BE2C (cell line): ENCODE data around the gene CHSY3.

Experiments
- DNase-seq: peaks from one replicate; pipeline ENCODE4 v3.0.0-alpha.2; 2020
- H3K27me3 ChIP-seq: fragments of 250-450 bp; sonication (Bioruptor Pico); 2 replicates; pipeline ENCODE4 v1.5.1; 2020; ENCODE audit warnings: mild to moderate bottlenecking
- H3K36me3 ChIP-seq: fragments of 250-450 bp; sonication (Bioruptor Pico); 2 replicates; pipeline ENCODE4 v1.5.1; 2020; ENCODE audit warnings: mild to moderate bottlenecking
- H3K4me1 ChIP-seq: fragments of 250-450 bp; sonication (Bioruptor Pico); 2 replicates; pipeline ENCODE4 v1.5.1; 2020
- H3K4me3 ChIP-seq: 2 replicates; pipeline ENCODE4 v1.5.1; 2011; ENCODE audit warnings: low read depth, low read length
- H3K9me3 ChIP-seq: fragments of 250-450 bp; sonication (Bioruptor Pico); 2 replicates; pipeline ENCODE4 v1.5.1; 2020
- TF ChIP-seq, protein P1 (sequence below): IDR thresholded peaks from 2 replicates; pipeline ENCODE4 v1.5.1; 2012; ENCODE audit warnings: mild to moderate bottlenecking, low read depth, low read length

The CHSY3 gene

DNA sequence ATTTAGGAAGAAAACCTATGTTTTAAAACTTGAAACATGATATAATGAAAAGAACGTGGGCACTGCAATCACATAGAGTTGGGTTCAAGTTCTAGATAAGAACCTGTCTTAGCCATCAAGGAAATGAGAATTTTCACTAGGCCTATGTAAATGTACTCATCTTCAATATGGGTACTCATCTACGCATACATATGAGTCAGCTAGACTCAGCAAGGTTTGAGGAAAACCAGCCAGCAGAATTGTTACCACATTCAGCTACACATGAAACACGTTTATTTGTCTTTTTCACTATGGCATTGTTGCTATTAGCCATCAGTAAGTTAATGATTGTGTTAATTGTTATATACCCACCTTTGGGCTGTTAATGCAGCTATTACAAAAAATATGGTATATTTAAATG, 146.3 kb downstream of the CHSY3 start:
- Histone ChIP-seq H3K4me1 (no peaks in the 10 kb centered on the region), H3K27me3 (no peaks in the 10 kb centered on the region), H3K9me3 (no peaks in the 10 kb centered on the region), H3K4me3 (no peak overlapping the region), H3K36me3 (no peaks in the 10 kb centered on the region)
- TF ChIP-seq, protein P1, sequence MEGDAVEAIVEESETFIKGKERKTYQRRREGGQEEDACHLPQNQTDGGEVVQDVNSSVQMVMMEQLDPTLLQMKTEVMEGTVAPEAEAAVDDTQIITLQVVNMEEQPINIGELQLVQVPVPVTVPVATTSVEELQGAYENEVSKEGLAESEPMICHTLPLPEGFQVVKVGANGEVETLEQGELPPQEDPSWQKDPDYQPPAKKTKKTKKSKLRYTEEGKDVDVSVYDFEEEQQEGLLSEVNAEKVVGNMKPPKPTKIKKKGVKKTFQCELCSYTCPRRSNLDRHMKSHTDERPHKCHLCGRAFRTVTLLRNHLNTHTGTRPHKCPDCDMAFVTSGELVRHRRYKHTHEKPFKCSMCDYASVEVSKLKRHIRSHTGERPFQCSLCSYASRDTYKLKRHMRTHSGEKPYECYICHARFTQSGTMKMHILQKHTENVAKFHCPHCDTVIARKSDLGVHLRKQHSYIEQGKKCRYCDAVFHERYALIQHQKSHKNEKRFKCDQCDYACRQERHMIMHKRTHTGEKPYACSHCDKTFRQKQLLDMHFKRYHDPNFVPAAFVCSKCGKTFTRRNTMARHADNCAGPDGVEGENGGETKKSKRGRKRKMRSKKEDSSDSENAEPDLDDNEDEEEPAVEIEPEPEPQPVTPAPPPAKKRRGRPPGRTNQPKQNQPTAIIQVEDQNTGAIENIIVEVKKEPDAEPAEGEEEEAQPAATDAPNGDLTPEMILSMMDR = no peak
- no peak for DNase-seq

DNA sequence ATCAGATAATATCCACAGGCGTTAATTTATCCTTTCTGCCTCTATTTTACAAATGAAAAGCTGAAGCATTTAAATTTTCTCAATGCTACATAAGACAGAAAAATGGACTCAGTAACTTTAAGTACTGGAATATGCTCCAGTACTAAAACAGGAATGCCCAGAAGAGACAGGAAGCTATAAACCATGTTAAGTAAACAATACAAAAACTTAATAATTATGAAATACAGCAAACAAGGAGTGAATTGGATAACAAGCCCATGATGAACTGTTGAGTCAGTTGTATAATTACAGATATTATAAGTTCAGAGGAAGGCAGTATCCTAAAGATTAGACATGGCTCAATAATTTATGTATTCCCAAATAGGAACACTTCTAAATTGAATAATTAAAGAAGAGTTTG, 148.5 kb downstream of the CHSY3 start:
- TF ChIP-seq, protein P1 = no peak
- no peak for DNase-seq
- Histone ChIP-seq H3K4me1 (no peaks in the 10 kb centered on the region), H3K4me3 (no peak overlapping the region), H3K9me3 (no peaks in the 10 kb centered on the region), H3K27me3 (no peaks in the 10 kb centered on the region), H3K36me3 (no peaks in the 10 kb centered on the region)

DNA sequence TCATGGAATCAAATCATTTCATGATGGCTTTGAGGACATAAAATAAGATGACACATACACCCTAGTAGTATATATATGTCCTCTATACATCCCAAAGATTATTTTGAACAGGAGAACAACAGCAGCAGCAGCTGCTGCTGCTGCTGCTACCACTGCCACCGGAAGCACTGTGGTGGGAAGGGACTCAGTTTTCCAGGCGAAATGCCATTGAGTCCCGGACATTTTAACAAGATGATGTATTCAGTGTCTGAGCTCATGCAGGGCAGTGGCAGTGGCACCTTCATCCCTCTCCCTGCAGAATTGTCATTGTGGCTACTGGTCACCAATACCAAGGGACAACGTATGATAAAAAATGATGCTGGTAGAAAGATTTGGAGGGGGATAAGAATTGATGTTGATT, 151.3 kb downstream of the CHSY3 start:
- no peak for DNase-seq
- H3K4me1 ChIP-seq = no peaks in the 10 kb centered on the region

DNA sequence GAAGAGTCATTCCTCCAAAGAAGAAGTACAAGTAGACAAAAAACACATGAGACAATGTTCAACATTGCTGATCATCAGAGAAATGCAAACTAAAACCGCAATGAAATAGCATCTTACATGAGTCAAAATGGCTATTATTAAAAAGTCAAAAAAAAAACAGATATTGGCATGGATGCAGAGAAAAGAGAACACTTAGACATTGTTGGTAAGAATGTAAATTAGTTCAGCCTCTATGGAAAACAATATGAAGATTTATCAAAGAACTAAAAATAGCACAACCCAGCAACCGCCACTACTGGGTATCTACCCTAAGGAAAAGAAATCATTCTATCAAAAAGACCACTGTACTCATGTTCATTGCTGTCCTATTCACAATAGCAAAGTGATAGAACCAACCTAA, 157.5 kb downstream of the CHSY3 start:
- no peaks in the 10 kb centered on the region for H3K36me3 ChIP-seq
- no peaks in the 10 kb centered on the region for H3K4me1 ChIP-seq
- H3K27me3 ChIP-seq = no peaks in the 10 kb centered on the region
- TF ChIP-seq, protein P1 = no peak
- no peak overlapping the region for H3K4me3 ChIP-seq
- DNase-seq = no peak
- no peaks in the 10 kb centered on the region for H3K9me3 ChIP-seq

More for the DNA sequence above, 151.3 kb downstream of the CHSY3 start:
- Histone ChIP-seq H3K9me3 (no peaks in the 10 kb centered on the region), H3K27me3 (no peaks in the 10 kb centered on the region), H3K4me3 (no peak overlapping the region), H3K36me3 (no peaks in the 10 kb centered on the region)
- TF ChIP-seq, protein P1 = no peak

DNA sequence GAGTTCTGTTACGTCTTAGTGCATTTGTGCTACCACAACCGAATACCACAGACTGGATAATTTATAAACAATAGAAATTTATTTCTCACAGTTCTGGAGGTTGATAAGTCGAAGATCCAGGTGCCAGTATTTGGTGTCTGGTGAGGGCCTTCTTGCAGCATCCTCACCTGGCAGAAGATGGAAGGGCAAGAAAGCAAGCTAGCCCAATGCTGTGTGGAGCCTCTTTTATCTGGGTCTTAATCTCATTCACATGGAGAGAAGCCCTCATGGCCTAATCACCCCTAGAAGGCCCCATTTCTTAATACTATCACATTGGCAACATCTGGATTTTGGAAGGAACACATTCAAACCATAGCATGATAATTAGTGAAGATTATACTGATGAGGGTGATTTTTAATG, 159.3 kb downstream of the CHSY3 start:
- DNase-seq = no peak
- TF ChIP-seq, protein P1 = no peak
- no peaks in the 10 kb centered on the region for H3K27me3 ChIP-seq
- H3K36me3 ChIP-seq = no peaks in the 10 kb centered on the region
- no peak overlapping the region for H3K4me3 ChIP-seq
- H3K4me1 ChIP-seq = no peaks in the 10 kb centered on the region
- no peaks in the 10 kb centered on the region for H3K9me3 ChIP-seq

DNA sequence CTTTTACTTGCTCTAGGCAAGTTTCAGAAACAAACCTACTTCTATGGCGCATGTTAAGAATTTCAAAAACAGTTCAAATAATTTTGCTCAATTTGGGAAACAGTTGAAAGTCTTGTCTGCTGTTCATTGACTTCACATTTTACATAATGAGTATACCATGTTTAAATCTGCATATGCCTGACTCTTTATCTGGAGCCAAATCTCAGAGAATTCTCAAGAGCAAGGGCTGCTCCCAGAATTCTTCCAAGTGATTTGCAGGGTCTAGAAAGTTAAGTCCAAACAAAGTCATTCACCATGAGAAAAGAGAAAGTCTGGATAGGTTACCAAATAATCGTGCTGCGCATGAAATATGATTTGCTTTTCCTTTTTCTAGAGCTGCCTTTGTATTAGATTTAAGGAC, 160.2 kb downstream of the CHSY3 start:
- H3K4me3 ChIP-seq = no peak overlapping the region

More for the DNA sequence above, 160.2 kb downstream of the CHSY3 start:
- TF ChIP-seq, protein P1 = no peak
- no peaks in the 10 kb centered on the region for H3K4me1 ChIP-seq
- DNase-seq = no peak
- H3K36me3 ChIP-seq = no peaks in the 10 kb centered on the region
- H3K27me3 ChIP-seq = no peaks in the 10 kb centered on the region
- no peaks in the 10 kb centered on the region for H3K9me3 ChIP-seq
